Calu3 (cell line): ENCODE data around the gene PMFBP1. TPM values are rescaled to one million over a fixed set of nuclear protein-coding genes. Genes with fewer than 3 reads are reported as not detected.

Experiments
- BruUV-seq: library from RNA; stranded (reverse); fragments of 400-500 nt; replicated peaks from 2 replicates; lab custom pipeline; 2021; lab: Mats Ljungman, UMichigan
- CTCF ChIA-PET: fragments of 300-600 bp; sonication (Branson Sonifier 250); formaldehyde crosslinking; loops from one replicate; lab custom pipeline; 2022; ENCODE audit warnings: antibody characterized with exemption; lab: Charles Lee
- DNase-seq: peaks from one replicate; pipeline ENCODE4 v3.0.0; 2022
- H3K27ac Mint-ChIP-seq: one replicate; pipeline ENCODE4 v1.8.0; 2022; ENCODE audit warnings: mixed read lengths; ENCODE audit not compliant: unreplicated experiment
- H3K27me3 Mint-ChIP-seq: one replicate; pipeline ENCODE4 v1.8.0; 2022; ENCODE audit warnings: mixed read lengths; ENCODE audit not compliant: unreplicated experiment
- H3K36me3 Mint-ChIP-seq: one replicate; pipeline ENCODE4 v1.8.0; 2022; ENCODE audit warnings: mild to moderate bottlenecking, moderate library complexity, mixed read lengths; ENCODE audit not compliant: insufficient read depth, unreplicated experiment
- H3K4me1 Mint-ChIP-seq: one replicate; pipeline ENCODE4 v1.8.0; 2022; ENCODE audit warnings: mild to moderate bottlenecking, low read depth, mixed read lengths; ENCODE audit not compliant: unreplicated experiment
- H3K4me3 Mint-ChIP-seq: one replicate; pipeline ENCODE4 v1.8.0; 2022; ENCODE audit warnings: mild to moderate bottlenecking, low read depth, moderate library complexity, mixed read lengths; ENCODE audit not compliant: unreplicated experiment
- H3K9me3 Mint-ChIP-seq: one replicate; pipeline ENCODE4 v1.8.0; 2022; ENCODE audit warnings: low read depth, mixed read lengths; ENCODE audit not compliant: unreplicated experiment
- CTCF ChIP-seq: fragments of 200-600 bp; IDR thresholded peaks from one replicate; pipeline ENCODE4 v1.8.0; 2022; ENCODE audit warnings: antibody characterized with exemption; ENCODE audit not compliant: unreplicated experiment
- intact Hi-C: fragments of 100-400 bp; cut with micrococcal nuclease; formaldehyde crosslinking; loops from one replicate; pipeline ENCODE4 v1.10.0; 2022; ENCODE audit not compliant: unreplicated experiment
- total RNA-seq: library from RNA; stranded (reverse); gene quantifications from 2 replicates; pipeline ENCODE4 v1.2.3, GENCODE V29; 2022

The PMFBP1 gene
- total RNA-seq, 1 experiment from 2014 or later, result 8.5 TPM

- no peak for DNase-seq
- intact Hi-C loops, result no loop called here
- Mint-ChIP-seq H3K27me3 (no peaks in the 10 kb centered on the region), H3K4me3 (no peak overlapping the region), H3K27ac (no peak overlapping the region), H3K36me3 (no peaks in the 10 kb centered on the region), H3K9me3 (no peaks in the 10 kb centered on the region), H3K4me1 (no peaks in the 10 kb centered on the region)
- BruUV-seq, result no TSS peak
- CTCF ChIA-PET, result no interaction called here
- TF ChIP-seq CTCF, result no peak
Measured at GRCh38 chr16:72139908-72140307, 32.0 kb downstream of the PMFBP1 start.

GRCh38 chr16:72138064-72138572 is 33.8 kb downstream of the PMFBP1 start:
- TF ChIP-seq CTCF, result no peak
- no peaks in the 10 kb centered on the region for H3K27me3 Mint-ChIP-seq
- no peaks in the 10 kb centered on the region for H3K36me3 Mint-ChIP-seq
- no peaks in the 10 kb centered on the region for H3K4me1 Mint-ChIP-seq
- no peak overlapping the region for H3K27ac Mint-ChIP-seq
- CTCF ChIA-PET, result no interaction called here
- no peak for DNase-seq
- no peaks in the 10 kb centered on the region for H3K9me3 Mint-ChIP-seq
- no peak overlapping the region for H3K4me3 Mint-ChIP-seq
- intact Hi-C loops, result no loop called here
- no TSS peak for BruUV-seq

GRCh38 chr16:72137380-72138063 is 34.4 kb downstream of the PMFBP1 start:
- DNase-seq, result no peak

GRCh38 chr16:72134507-72134906 is 37.4 kb downstream of the PMFBP1 start:
- Mint-ChIP-seq H3K36me3 (no peaks in the 10 kb centered on the region), H3K4me1 (no peaks in the 10 kb centered on the region), H3K4me3 (no peak overlapping the region), H3K9me3 (no peaks in the 10 kb centered on the region), H3K27ac (no peak overlapping the region), H3K27me3 (no peaks in the 10 kb centered on the region)
- intact Hi-C loops, result no loop called here
- no peak for DNase-seq
- BruUV-seq, result no TSS peak
- CTCF ChIA-PET, result interaction anchor here (1.7 kb wide), 1 partner anchor 10 kb away, joined by 5 read pairs; no protein-coding TSS in a partner anchor
- TF ChIP-seq CTCF, result no peak

More at GRCh38 chr16:72137380-72138063, 34.4 kb downstream of the PMFBP1 start:
- CTCF ChIA-PET, result no interaction called here
- Mint-ChIP-seq H3K27me3 (no peaks in the 10 kb centered on the region), H3K4me3 (no peak overlapping the region), H3K27ac (no peak overlapping the region), H3K36me3 (no peaks in the 10 kb centered on the region), H3K9me3 (no peaks in the 10 kb centered on the region), H3K4me1 (no peaks in the 10 kb centered on the region)
- no TSS peak for BruUV-seq
- no peak for TF ChIP-seq CTCF
- intact Hi-C loops, result no loop called here
